Right lung (tissue), 5 donors: ENCODE measurements around the gene SEPTIN12. TPM values are rescaled to one million over a fixed set of nuclear protein-coding genes. Genes with fewer than 3 reads are reported as not detected.
"Not testable (repeated sequence)": the region's sequence is repeated elsewhere in the genome, so short reads cannot be mapped to it uniquely, and the experiment has no call there.

Experiments
- DNase-seq, 2 donors: peaks; one replicate each; pipeline ENCODE4 v3.0.0-alpha.2; 2013
- polyA plus RNA-seq, 5 donors: library from polyadenylated mRNA; unstranded; fragments of 120-200 nt; gene quantifications; one replicate each; pipeline versions ENCODE4 v1.2.1 to v1.2.3, GENCODE V29; 2013; ENCODE audit warnings: inconsistent platforms in 1 of 5, low replicate concordance in 1 of 5; ENCODE audit not compliant: insufficient read length in 5 of 5, insufficient read depth in 1 of 5

SEPTIN12 gene
- polyA plus RNA-seq, 5 donors = 0.19 to 0.38 TPM; not detected in 3

GRCh38 chr16:4784444-4784987, 3.6 kb downstream of the SEPTIN12 start:
- DNase-seq = not testable (repeated sequence)

GRCh38 chr16:4783951-4784336, 4.2 kb downstream of the SEPTIN12 start:
- DNase-seq = no peak

GRCh38 chr16:4783251-4783950, 4.7 kb downstream of the SEPTIN12 start:
- no peak for DNase-seq

GRCh38 chr16:4780235-4780634, 7.9 kb downstream of the SEPTIN12 start:
- no peak for DNase-seq

GRCh38 chr16:4778050-4778392, 10.1 kb downstream of the SEPTIN12 start:
- no peak for DNase-seq

- no peak for DNase-seq
Observed at GRCh38 chr16:4777339-4778049, 10.7 kb downstream of the SEPTIN12 start.

- DNase-seq = no peak
Observed at GRCh38 chr16:4776141-4776705, 11.9 kb downstream of the SEPTIN12 start.

GRCh38 chr16:4775005-4775404, 13.1 kb downstream of the SEPTIN12 start:
- DNase-seq = no peak

GRCh38 chr16:4772351-4772750, 15.8 kb downstream of the SEPTIN12 start:
- no peak for DNase-seq

GRCh38 chr16:4771646-4772045, 16.5 kb downstream of the SEPTIN12 start:
- DNase-seq = no peak

GRCh38 chr16:4769306-4769638, 18.9 kb downstream of the SEPTIN12 start:
- DNase-seq = no peak

- peak; percentile 94 to 96 for DNase-seq
Observed at GRCh38 chr16:4768549-4769305, 19.4 kb downstream of the SEPTIN12 start.

GRCh38 chr16:4767872-4768548, 20.1 kb downstream of the SEPTIN12 start:
- no peak for DNase-seq

GRCh38 chr16:4766875-4767628, 21.1 kb downstream of the SEPTIN12 start, which contains the start of gene ZNF500:
TSS of gene ZNF500 (minus strand) at chr16:4767162. CDS start at chr16:4765978, 1,184 bp downstream.
- DNase-seq = peak; percentile 96

- DNase-seq = no peak
Observed at GRCh38 chr16:4765511-4766474, 22.4 kb downstream of the SEPTIN12 start.

GRCh38 chr16:4763791-4764190, 24.4 kb downstream of the SEPTIN12 start:
- no peak for DNase-seq

GRCh38 chr16:4762205-4762604, 25.9 kb downstream of the SEPTIN12 start:
- DNase-seq = no peak

- DNase-seq = no peak
Observed at GRCh38 chr16:4760221-4760910, 27.8 kb downstream of the SEPTIN12 start.

- no peak for DNase-seq
Observed at GRCh38 chr16:4755687-4756086, 32.5 kb downstream of the SEPTIN12 start.
